GM12875 (cell line): ENCODE data around the gene PHF2.
A peak's percentile ranks its signal among the peaks of the same experiment; 100 is the strongest.

Source experiments
- H3K4me3 ChIP-seq: one replicate; pipeline ENCODE4 v1.5.1; 2011; ENCODE audit warnings: low read depth, low read length, control low read depth
- TF ChIP-seq, protein P1 (sequence below): IDR thresholded peaks from 2 replicates; pipeline ENCODE4 v1.5.1; 2011; ENCODE audit warnings: low read depth, mild to moderate bottlenecking, control low read depth, inconsistent platforms, low read length, moderate library complexity, borderline replicate concordance; ENCODE audit not compliant: insufficient read depth

PHF2 gene

GRCh38 chr9:93557366-93558137 lies 18.8 kb upstream of the PHF2 start:
- TF ChIP-seq, protein P1, sequence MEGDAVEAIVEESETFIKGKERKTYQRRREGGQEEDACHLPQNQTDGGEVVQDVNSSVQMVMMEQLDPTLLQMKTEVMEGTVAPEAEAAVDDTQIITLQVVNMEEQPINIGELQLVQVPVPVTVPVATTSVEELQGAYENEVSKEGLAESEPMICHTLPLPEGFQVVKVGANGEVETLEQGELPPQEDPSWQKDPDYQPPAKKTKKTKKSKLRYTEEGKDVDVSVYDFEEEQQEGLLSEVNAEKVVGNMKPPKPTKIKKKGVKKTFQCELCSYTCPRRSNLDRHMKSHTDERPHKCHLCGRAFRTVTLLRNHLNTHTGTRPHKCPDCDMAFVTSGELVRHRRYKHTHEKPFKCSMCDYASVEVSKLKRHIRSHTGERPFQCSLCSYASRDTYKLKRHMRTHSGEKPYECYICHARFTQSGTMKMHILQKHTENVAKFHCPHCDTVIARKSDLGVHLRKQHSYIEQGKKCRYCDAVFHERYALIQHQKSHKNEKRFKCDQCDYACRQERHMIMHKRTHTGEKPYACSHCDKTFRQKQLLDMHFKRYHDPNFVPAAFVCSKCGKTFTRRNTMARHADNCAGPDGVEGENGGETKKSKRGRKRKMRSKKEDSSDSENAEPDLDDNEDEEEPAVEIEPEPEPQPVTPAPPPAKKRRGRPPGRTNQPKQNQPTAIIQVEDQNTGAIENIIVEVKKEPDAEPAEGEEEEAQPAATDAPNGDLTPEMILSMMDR: no peak
- H3K4me3 ChIP-seq: no peak overlapping the region

DNA sequence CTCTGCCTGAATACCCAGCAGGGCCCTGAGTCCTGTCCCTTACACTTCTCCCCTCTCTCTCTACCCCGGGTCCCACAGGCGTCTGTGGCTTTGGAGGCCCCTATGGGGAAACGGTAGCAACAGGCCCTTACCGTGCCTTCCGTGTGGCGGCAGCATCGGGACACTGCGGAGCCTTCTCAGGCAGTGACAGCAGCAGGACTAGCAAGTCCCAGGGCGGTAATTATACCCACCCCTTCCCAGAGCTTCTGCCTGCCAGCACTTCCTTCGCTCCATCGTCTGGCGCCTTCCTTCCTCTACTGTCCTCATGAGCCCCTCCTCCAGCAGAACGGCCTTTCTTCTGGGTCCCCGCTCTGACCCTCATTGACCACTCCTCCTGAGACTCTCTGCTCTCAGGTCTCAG lies 17.9 kb upstream of the PHF2 start:
- TF ChIP-seq, protein P1: no peak

GRCh38 chr9:93560991-93561390 lies 15.4 kb upstream of the PHF2 start:
- no peak overlapping the region for H3K4me3 ChIP-seq
- TF ChIP-seq, protein P1: no peak

More for the DNA sequence above, 17.9 kb upstream of the PHF2 start:
- no peak overlapping the region for H3K4me3 ChIP-seq

DNA sequence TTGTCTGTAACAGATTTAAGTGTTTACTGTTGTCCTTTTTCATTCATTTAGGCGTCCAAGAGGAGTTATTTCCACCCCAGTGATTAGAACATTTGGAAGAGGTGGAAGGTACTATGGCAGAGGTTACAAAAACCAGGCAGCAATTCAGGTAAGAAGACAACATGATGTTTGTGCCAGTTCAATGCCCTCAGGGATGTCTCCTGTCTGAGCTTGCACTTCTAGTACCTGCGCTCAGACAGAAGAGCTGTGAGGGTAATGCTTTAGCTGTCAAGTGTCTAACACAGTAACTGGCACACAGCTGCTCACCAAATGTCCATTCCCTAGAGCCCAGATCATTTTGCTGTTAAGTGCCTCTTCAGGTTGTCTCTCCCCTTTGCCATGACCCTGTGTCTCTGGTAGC lies 14.2 kb upstream of the PHF2 start:
- TF ChIP-seq, protein P1: no peak
- H3K4me3 ChIP-seq: no peak overlapping the region

- TF ChIP-seq, protein P1: no peak
These were observed 11.3 kb upstream of the PHF2 start for GRCh38 chr9:93565089-93565488.

DNA sequence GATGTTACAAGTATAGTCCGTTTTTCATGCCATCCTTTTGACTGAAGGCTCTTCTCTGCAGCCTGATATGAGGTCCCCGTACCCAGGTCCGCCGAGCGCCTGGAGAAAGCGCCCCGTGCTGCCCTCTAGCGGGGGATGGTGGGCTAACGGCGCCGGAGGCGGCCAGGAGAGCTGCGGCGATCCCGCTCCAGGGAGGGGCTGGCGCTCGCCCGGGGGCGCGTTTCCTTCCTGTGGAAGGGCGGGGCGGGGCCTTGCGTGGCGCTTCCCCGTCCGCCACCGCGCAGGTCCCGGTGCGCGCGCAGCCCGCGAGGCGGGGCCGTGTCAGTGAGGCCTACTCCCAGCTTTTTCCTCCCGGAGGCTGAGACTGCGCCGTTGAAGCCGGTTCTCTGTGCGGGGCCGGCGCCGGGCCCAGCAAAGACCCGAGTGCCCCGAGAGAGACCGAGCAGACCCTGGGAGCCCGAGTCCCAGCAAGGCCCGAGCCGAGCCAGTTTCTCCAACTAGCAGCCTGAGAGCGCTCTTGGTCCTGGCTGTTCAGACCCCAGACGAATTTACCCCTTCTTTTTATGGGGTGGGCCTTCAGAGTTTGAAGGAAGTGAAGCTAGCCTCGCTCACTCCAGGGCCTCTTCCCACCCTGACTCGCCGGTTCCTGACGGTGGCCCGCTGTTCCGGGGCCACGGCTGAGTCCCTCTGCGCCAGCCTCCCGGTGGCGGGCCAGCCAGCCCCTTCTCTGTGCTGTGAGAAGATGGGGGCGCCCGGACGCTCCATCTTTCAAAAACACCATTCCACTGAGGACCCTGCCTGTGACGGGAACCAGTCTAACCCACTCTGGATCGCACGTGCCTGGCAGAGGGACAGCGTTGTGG lies 9.7 kb upstream of the PHF2 start:
- H3K4me3 ChIP-seq: peak overlapping the region; percentile 77
- TF ChIP-seq, protein P1: peak; percentile 93

More at GRCh38 chr9:93565089-93565488, 11.3 kb upstream of the PHF2 start:
- no peak overlapping the region for H3K4me3 ChIP-seq
